Osteoblast (primary cell): ENCODE measurements around the gene RCOR1. TPM values are rescaled to one million over a fixed set of nuclear protein-coding genes. Genes with fewer than 3 reads are reported as not detected.

Source experiments
- DNase-seq: peaks from one replicate; pipeline ENCODE4 v3.0.0; 2011; ENCODE audit warnings: low spot score, mixed read lengths; ENCODE audit not compliant: insufficient read length; ENCODE audit errors: missing footprints
- H2AFZ ChIP-seq: 2 replicates; pipeline ENCODE4 v1.6.0; 2011; ENCODE audit warnings: mild to moderate bottlenecking, low read length
- H3K27ac ChIP-seq: 2 replicates; pipeline ENCODE4 v1.5.1; 2011; ENCODE audit warnings: mild to moderate bottlenecking, low read depth, low read length, moderate library complexity
- H3K27me3 ChIP-seq: 2 replicates; pipeline ENCODE4 v1.6.0; 2012; ENCODE audit warnings: mild to moderate bottlenecking, control low read depth, inconsistent platforms, low read length, moderate library complexity; ENCODE audit not compliant: insufficient read depth
- H3K36me3 ChIP-seq: 2 replicates; pipeline ENCODE4 v1.5.1; 2011; ENCODE audit warnings: mild to moderate bottlenecking, low read length, control low read depth, moderate library complexity; ENCODE audit not compliant: insufficient read depth
- H3K4me1 ChIP-seq: 2 replicates; pipeline ENCODE4 v1.5.1; 2011; ENCODE audit warnings: mild to moderate bottlenecking, low read length, control low read depth, moderate library complexity; ENCODE audit not compliant: insufficient read depth
- H3K4me2 ChIP-seq: 2 replicates; pipeline ENCODE4 v1.6.0; 2011; ENCODE audit warnings: mild to moderate bottlenecking, low read length; ENCODE audit not compliant: insufficient read depth
- H3K4me3 ChIP-seq: fragments of 200-600 bp; sonication (generic); 3 replicates; pipeline ENCODE4 v1.5.1; 2012; ENCODE audit warnings: mild to moderate bottlenecking, low read length, inconsistent platforms; ENCODE audit not compliant: insufficient read depth
- H3K79me2 ChIP-seq: 2 replicates; pipeline ENCODE4 v1.6.0; 2012; ENCODE audit warnings: mild to moderate bottlenecking, low read length, control low read depth, inconsistent platforms; ENCODE audit not compliant: insufficient read depth
- H3K9me3 ChIP-seq: 2 replicates; pipeline ENCODE4 v1.5.1; 2011; ENCODE audit warnings: low read depth, low read length, control low read depth
- H4K20me1 ChIP-seq: 2 replicates; pipeline ENCODE4 v1.6.0; 2012; ENCODE audit warnings: mild to moderate bottlenecking, low read length, control low read depth; ENCODE audit not compliant: insufficient read depth
- CTCF ChIP-seq: IDR thresholded peaks from 2 replicates; pipeline ENCODE4 v1.5.1; 2011; ENCODE audit warnings: mild to moderate bottlenecking, low read depth, low read length, moderate library complexity; ENCODE audit errors: extremely low read depth
- total RNA-seq: library from RNA; depleted of rRNA; stranded (reverse); fragments of >200 nt; gene quantifications from 2 replicates; pipeline ENCODE4 v1.2.3, GENCODE V29; 2012

RCOR1 gene
- total RNA-seq, 1 donor, result 11.6 TPM

GRCh38 chr14:102626530-102626929, 34.1 kb downstream of the RCOR1 start:
- H3K9me3 ChIP-seq, result no peaks in the 10 kb centered on the region
- DNase-seq, result no peak
- no peak overlapping the region for H3K27ac ChIP-seq
- no peak overlapping the region for H3K4me2 ChIP-seq
- H2AFZ ChIP-seq, result no peak overlapping the region
- H3K36me3 ChIP-seq, result no peaks in the 10 kb centered on the region
- H3K4me1 ChIP-seq, result no peaks in the 10 kb centered on the region
- TF ChIP-seq CTCF, result no peak
- no peaks in the 10 kb centered on the region for H3K27me3 ChIP-seq
- H3K79me2 ChIP-seq, result peaks cover 77% of the 10 kb centered on the region
- H3K4me3 ChIP-seq, result no peak overlapping the region
- peaks cover 49% of the 10 kb centered on the region for H4K20me1 ChIP-seq

GRCh38 chr14:102629011-102629444, 36.6 kb downstream of the RCOR1 start:
- Histone ChIP-seq H3K27ac (no peak overlapping the region), H2AFZ (no peak overlapping the region), H3K36me3 (no peaks in the 10 kb centered on the region), H3K79me2 (peaks cover 83% of the 10 kb centered on the region), H3K9me3 (no peaks in the 10 kb centered on the region), H3K4me3 (no peak overlapping the region), H3K4me1 (no peaks in the 10 kb centered on the region), H3K4me2 (no peak overlapping the region), H3K27me3 (no peaks in the 10 kb centered on the region), H4K20me1 (peaks cover 50% of the 10 kb centered on the region)
- DNase-seq, result no peak
- TF ChIP-seq CTCF, result no peak

- H3K4me3 ChIP-seq, result no peak overlapping the region
- no peak overlapping the region for H3K4me2 ChIP-seq
- no peaks in the 10 kb centered on the region for H3K4me1 ChIP-seq
- peak; percentile 68 for DNase-seq
- H3K9me3 ChIP-seq, result no peaks in the 10 kb centered on the region
- TF ChIP-seq CTCF, result no peak
- H3K27ac ChIP-seq, result no peak overlapping the region
- H2AFZ ChIP-seq, result no peak overlapping the region
- peaks cover 49% of the 10 kb centered on the region for H4K20me1 ChIP-seq
- no peaks in the 10 kb centered on the region for H3K27me3 ChIP-seq
- H3K79me2 ChIP-seq, result peaks cover 78% of the 10 kb centered on the region
- no peaks in the 10 kb centered on the region for H3K36me3 ChIP-seq
Observed at GRCh38 chr14:102629808-102630350, 37.4 kb downstream of the RCOR1 start.

- Histone ChIP-seq H3K36me3 (no peaks in the 10 kb centered on the region), H4K20me1 (peaks cover 48% of the 10 kb centered on the region), H3K4me2 (no peak overlapping the region), H2AFZ (no peak overlapping the region), H3K9me3 (no peaks in the 10 kb centered on the region), H3K27me3 (no peaks in the 10 kb centered on the region), H3K27ac (no peak overlapping the region), H3K79me2 (peaks cover 74% of the 10 kb centered on the region), H3K4me1 (no peaks in the 10 kb centered on the region), H3K4me3 (no peak overlapping the region)
- no peak for DNase-seq
- no peak for TF ChIP-seq CTCF
Observed at GRCh38 chr14:102630405-102630804, 38.0 kb downstream of the RCOR1 start.
